C4-2B (cell line): Measurements from ENCODE around the gene GM2A.

Source experiments
- CTCF ChIP-seq: fragments of 450-650 bp; conservative IDR thresholded peaks from 2 replicates; pipeline ENCODE4 v1.5.1; 2017; ENCODE audit warnings: mild to moderate bottlenecking
- ZFX ChIP-seq: fragments of 450-650 bp; IDR thresholded peaks from 2 replicates; pipeline ENCODE4 v1.6.1; 2017

GRCh38 chr5:151250346-151251000, 2.5 kb upstream of the GM2A start:
- TF ChIP-seq CTCF = no peak
- TF ChIP-seq ZFX = no peak
